SH-SY5Y (cell line): ENCODE measurements around the gene NR4A2.

Experiments
- GATA2 ChIP-seq: IDR thresholded peaks from 2 replicates; pipeline ENCODE4 v1.6.1; 2011; ENCODE audit warnings: mild to moderate bottlenecking, low read depth, low read length
- GATA3 ChIP-seq: IDR thresholded peaks from 2 replicates; pipeline ENCODE4 v1.6.1; 2011; ENCODE audit warnings: low read depth, mild to moderate bottlenecking, low read length, moderate library complexity

The NR4A2 gene

DNA sequence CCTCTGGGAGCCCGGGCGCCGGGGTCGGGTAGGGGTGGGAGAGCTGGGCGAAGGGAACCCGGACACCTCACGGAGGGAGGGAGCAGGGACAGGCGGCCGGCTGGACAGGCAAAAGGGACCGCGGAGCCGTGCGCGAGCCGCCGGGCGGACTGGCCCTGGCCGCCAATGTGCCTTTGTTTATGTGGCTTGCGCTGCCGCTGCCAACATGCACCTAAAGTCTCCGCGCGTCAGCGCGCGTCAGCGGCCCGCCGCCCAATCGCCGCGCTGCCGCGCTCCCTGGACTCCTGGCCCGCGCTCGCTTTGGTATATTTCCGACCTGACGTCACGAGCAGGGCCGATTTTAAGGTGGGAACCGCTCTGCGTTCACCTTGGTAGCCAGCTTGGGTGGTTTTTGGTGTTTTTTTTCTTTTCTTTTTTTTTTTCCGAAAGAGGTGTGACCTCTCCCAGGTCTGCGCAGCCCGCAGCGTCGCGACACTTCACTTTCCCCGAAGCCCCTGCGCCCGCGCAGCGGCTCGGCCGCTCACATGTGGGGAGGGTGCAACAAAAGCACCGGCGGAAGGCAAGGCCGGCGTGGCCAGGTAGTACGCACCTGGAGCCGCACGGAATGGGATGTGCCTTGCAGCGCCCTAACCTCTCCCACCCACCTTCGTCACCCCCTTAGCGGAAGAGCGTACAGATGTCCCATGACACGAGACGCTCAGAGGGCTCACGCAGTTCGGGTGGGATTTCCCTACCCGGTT is at the start of gene NR4A2:
Gene NR4A2 (minus strand): TSS at position 188 of the 740 bp plus-strand sequence. CDS start 2,535 bp downstream, outside the sequence.
- no peak for TF ChIP-seq GATA3
- no peak for TF ChIP-seq GATA2

DNA sequence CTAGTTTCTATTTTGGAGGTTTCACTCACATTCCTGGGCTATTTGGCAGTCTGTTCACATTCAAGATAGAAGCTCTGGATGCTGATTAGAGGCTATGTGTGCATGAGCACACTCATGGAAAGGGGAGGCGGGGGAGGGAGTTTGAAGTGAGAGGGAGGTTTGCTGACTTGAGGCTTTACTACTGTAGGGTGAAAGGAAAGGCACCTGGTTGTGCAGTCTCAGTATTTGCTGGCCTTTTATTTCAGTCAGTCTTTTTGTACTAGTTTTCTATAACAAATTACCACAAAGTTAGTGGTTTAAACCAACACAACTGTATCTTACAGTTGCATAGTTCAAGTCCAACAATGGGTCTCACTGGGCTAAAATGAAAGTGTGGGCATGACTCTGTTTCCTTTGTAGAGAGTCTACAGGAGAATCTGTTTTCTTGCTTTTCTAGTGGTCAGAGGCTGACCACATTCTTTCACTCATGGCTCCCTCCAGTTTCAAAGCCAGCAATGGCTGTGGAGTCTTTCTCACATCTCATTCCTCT is 47.7 kb upstream of the NR4A2 start:
- TF ChIP-seq GATA2 = no peak
- no peak for TF ChIP-seq GATA3

DNA sequence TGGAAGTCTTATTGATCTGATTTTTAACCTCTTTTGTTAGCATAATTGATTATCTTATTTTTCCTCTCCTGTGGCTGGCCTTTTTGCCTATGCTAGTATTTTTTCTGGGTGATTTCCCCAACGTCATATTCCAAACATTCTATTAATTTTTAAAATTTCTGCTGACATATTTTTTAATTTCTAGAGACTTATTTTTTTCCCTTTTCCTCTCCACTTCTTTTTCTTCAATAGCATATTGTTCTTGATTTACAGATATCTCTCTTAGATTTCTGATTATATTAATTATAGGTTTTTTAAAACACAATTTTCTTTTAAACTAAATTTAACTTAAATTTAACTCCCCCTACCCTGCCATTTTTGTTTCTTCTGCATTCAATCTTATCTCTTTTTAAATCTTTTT is 47.2 kb upstream of the NR4A2 start:
- no peak for TF ChIP-seq GATA2
- no peak for TF ChIP-seq GATA3

GRCh38 chr2:156379071-156379470 is 46.5 kb upstream of the NR4A2 start:
- TF ChIP-seq GATA2 (no peak), GATA3 (no peak)

DNA sequence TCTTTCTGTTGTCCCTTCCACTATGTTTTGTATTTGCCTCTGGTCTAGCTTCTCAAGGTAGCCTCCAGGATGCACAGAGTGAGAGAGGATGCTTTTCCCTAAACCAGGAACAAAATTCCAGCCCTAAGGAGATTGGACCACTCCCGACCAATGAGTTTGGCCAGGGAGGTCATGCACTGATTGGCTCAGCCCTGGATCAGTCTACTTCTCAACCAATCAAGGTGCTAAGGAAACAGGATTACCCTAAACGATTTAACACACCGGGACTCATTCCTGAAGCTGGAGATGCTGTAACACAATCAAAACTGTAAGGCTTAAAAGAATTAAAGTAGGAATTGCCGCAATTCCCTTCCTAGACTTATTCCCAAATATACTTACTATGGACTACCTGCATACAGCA is 34.2 kb upstream of the NR4A2 start:
- TF ChIP-seq GATA3 (no peak), GATA2 (no peak)

DNA sequence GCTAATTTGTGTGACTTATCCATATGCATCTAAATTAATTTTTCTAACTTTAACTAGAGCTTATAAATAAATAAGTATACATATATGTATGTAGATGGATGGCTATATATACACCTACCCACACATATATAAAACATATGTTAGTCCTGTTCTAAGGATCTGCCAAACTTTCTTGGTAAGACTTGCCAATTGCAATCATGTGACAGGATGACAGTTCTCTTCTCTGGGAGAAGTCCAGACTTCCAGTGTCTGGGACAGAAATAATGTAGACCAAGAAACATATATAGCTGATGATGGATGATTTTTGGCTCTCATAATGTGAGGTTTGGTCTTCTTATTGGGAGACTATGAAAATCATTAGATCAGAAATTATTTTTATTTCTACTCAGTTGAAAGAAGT is 30.6 kb upstream of the NR4A2 start:
- no peak for TF ChIP-seq GATA3
- no peak for TF ChIP-seq GATA2

DNA sequence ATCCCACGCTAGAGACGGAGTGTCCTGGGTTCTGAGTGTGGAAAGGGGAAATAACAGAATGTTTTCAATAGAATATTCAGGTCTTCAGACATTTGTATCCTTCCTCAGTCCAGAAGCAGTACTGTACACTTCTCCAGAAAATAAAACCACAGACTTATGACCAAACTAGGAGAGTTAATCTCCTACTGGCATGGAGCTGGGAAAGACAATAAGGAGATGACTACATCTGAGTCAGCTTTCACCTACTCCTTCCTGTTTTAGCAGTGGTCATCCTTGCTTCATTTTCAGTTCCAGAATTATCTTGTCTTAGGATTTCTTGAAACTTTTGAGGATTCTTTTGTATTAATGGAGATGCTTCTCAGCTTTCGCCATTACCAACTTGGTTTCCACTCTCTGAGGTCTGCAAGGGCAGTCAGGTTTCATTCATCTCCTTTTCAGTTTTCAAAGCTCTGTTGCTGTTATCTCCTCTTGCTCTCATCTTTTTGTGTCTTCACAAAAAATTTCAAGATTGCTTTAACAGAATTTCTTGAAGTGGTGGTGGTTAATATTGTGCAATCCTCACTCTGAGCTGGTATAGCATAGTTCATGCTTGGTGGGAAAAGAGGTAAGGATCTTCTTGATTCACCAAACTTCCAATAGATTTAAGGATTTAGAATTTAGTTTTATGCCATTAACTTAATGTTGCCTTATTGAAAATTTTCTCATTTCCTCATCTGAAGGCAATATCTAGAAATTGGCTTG is 23.7 kb upstream of the NR4A2 start:
- TF ChIP-seq GATA3 (no peak), GATA2 (no peak)

GRCh38 chr2:156352911-156353310 is 20.4 kb upstream of the NR4A2 start:
- TF ChIP-seq GATA2 (no peak), GATA3 (no peak)

DNA sequence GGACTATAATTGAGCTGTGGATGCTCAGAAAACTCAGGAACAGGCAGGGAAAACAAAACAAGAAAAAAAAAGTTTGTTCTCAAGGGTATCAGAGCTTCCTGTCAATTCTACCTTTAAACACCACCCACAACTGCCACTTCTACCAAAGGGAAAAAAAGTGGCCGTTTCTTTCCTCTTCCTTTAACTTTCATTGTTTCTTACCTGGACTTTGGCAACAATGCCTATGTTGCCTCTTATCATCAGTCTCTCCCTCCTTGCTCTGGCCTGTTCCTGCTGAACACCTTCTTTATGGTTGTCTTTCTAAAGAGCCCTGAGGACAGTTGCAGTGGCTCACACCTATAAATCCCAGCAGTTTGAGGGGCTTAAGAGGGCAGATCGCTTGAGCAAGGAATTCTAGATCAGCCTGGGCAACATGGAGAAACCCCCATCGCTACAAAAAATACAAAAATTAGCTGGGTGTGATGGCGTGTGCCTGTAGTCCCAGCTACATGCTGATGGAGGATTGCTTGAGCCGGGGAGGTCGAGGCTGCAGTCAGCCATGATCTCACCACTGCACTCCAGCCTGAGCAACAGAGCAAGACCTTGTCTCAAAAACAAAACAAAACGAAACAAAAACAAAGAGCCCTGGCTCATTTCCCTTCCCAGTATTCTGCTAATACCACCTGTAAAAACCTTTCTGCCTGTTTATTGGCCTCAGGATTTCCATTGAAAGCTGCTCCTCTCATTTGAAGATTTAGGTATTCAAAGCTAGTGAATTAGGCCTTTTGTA is 18.0 kb upstream of the NR4A2 start:
- no peak for TF ChIP-seq GATA3
- TF ChIP-seq GATA2 = no peak

- TF ChIP-seq GATA3 (no peak), GATA2 (no peak)
Measured at GRCh38 chr2:156349605-156350004, 17.1 kb upstream of the NR4A2 start.

GRCh38 chr2:156349161-156349560 is 16.6 kb upstream of the NR4A2 start:
- TF ChIP-seq GATA2 = no peak
- TF ChIP-seq GATA3 = no peak

DNA sequence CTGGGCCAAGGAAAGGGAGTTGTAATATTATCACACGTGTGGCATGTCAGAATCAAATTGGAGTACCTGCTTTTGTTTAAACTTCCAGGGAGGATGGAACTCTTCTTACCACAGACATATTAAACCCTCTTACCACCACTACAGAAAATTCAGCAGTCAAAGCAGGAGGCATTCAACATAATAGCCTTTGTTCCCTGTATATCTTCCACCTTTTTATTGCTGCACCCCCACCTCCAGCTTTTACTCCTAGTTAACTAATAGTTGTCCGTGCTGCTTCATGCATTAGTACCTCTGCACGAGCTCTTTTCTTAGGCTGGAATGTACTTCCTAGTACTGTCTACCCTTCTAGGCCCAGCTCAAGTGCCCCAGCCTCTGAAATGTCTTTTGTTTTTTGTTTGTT is 14.9 kb upstream of the NR4A2 start:
- no peak for TF ChIP-seq GATA3
- no peak for TF ChIP-seq GATA2

- TF ChIP-seq GATA3 = no peak
- no peak for TF ChIP-seq GATA2
Measured at GRCh38 chr2:156346731-156347130, 14.2 kb upstream of the NR4A2 start.

GRCh38 chr2:156345582-156345981 is 13.1 kb upstream of the NR4A2 start:
- TF ChIP-seq GATA3 = no peak
- no peak for TF ChIP-seq GATA2
